Keratinocyte (primary cell): ENCODE results near the gene MEIS3.

Experiments used
- CTCF ChIP-seq, 3 experiments: IDR thresholded peaks in 1 of 3; conservative IDR thresholded peaks in 1 of 3; optimal IDR thresholded peaks in 1 of 3; 2 replicates in 2 of 3; 3 replicates in 1 of 3; pipeline versions ENCODE3 to v1.5.1; 2011; ENCODE audit warnings: low read length in 3 of 3, mild to moderate bottlenecking in 3 of 3, moderate library complexity in 2 of 3, control low read depth in 1 of 3, inconsistent platforms in 1 of 3; ENCODE audit not compliant: insufficient read depth in 2 of 3; ENCODE audit errors: extremely low read depth in 1 of 3
- EZH2 ChIP-seq: IDR thresholded peaks from one replicate; pipeline ENCODE4 v1.6.1; 2012; ENCODE audit warnings: inconsistent platforms, mild to moderate bottlenecking, low read length, moderate library complexity

GRCh38 chr19:47376589-47377144, 42.7 kb downstream of the MEIS3 start:
- TF ChIP-seq CTCF (optimal IDR thresholded peaks at IDR 0.05 in 1 of 3, IDR thresholded peaks at IDR 0.05 in 1 of 3, conservative IDR thresholded peaks at IDR 0.05 in 1 of 3; ENCODE audit: extremely low read depth in 1 of 3, insufficient read depth in 2 of 3, low read length in 3 of 3): no peak
- TF ChIP-seq EZH2: no peak
